Measurements from ENCODE around the gene GPBP1L1. TPM values are rescaled to one million over a fixed set of nuclear protein-coding genes. Genes with fewer than 3 reads are reported as not detected.
A peak's percentile ranks its signal among the peaks of the same experiment; 100 is the strongest.

The GPBP1L1 gene
- total and polyA plus RNA-seq, 4 donors, result 40.4 to 153 (median 80.5) TPM

- Histone ChIP-seq H3K27me3 (ENCODE audit: control insufficient read depth in 3 of 3, insufficient read depth in 3 of 3, low read length in 2 of 3) (no peaks in the 10 kb centered on the region), H3K36me3 (ENCODE audit: control insufficient read depth in 4 of 4, insufficient read depth in 4 of 4, low read length in 4 of 4) (peaks cover 0 to 2% (median 0%) of the 10 kb centered on the region in 4 donors), H3K4me3 (peak overlapping the region; percentile 92), H3K9ac (ENCODE audit: insufficient read depth in 1 of 2, low read length in 2 of 2) (peak overlapping the region; percentile 83 to 96), H3K27ac (ENCODE audit: low read depth in 1 of 2, low read length in 1 of 2) (peak overlapping the region; percentile 90 to 98), H3K9me3 (ENCODE audit: control insufficient read depth in 4 of 4, insufficient read depth in 3 of 4, low read length in 3 of 4) (no peaks in the 10 kb centered on the region), H3K4me1 (ENCODE audit: control insufficient read depth in 5 of 5, insufficient read depth in 5 of 5, low read length in 5 of 5) (peaks cover 0 to 15% (median 10%) of the 10 kb centered on the region in 5 donors)
- ATAC-seq (ENCODE audit: insufficient read depth, low FRiP score) (no peak), DNase-seq (peak in 1 of 3 donors; percentile 73)
- 0% methylated on average over 13 of the region's 13 CpGs for WGBS, 2 donors
- TF ChIP-seq, protein P1, sequence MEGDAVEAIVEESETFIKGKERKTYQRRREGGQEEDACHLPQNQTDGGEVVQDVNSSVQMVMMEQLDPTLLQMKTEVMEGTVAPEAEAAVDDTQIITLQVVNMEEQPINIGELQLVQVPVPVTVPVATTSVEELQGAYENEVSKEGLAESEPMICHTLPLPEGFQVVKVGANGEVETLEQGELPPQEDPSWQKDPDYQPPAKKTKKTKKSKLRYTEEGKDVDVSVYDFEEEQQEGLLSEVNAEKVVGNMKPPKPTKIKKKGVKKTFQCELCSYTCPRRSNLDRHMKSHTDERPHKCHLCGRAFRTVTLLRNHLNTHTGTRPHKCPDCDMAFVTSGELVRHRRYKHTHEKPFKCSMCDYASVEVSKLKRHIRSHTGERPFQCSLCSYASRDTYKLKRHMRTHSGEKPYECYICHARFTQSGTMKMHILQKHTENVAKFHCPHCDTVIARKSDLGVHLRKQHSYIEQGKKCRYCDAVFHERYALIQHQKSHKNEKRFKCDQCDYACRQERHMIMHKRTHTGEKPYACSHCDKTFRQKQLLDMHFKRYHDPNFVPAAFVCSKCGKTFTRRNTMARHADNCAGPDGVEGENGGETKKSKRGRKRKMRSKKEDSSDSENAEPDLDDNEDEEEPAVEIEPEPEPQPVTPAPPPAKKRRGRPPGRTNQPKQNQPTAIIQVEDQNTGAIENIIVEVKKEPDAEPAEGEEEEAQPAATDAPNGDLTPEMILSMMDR (IDR thresholded peaks at IDR 0.05; ENCODE audit: control extremely low read depth, extremely low read depth), result no peak
Measured at GRCh38 chr1:45685308-45686014, 872 bp downstream of the GPBP1L1 start.

- Histone ChIP-seq H3K27me3 (ENCODE audit: control insufficient read depth in 3 of 3, insufficient read depth in 3 of 3, low read length in 2 of 3) (no peaks in the 10 kb centered on the region), H3K27ac (ENCODE audit: low read depth in 1 of 2, low read length in 1 of 2) (no peak overlapping the region), H3K9me3 (ENCODE audit: control insufficient read depth in 4 of 4, insufficient read depth in 3 of 4, low read length in 3 of 4) (no peaks in the 10 kb centered on the region), H3K4me1 (ENCODE audit: control insufficient read depth in 5 of 5, insufficient read depth in 5 of 5, low read length in 5 of 5) (peaks cover 3 to 17% (median 11%) of the 10 kb centered on the region in 5 donors), H3K36me3 (ENCODE audit: control insufficient read depth in 4 of 4, insufficient read depth in 4 of 4, low read length in 4 of 4) (no peaks in the 10 kb centered on the region), H3K4me3 (no peak overlapping the region), H3K9ac (ENCODE audit: insufficient read depth in 1 of 2, low read length in 2 of 2) (peak overlapping the region in 1 of 2 donors; percentile 96)
- 29 to 58% methylated on average over 2 of the region's 2 CpGs for WGBS, 2 donors
- ATAC-seq (ENCODE audit: insufficient read depth, low FRiP score), result no peak
- TF ChIP-seq, protein P1 (IDR thresholded peaks at IDR 0.05; ENCODE audit: control extremely low read depth, extremely low read depth), result no peak
- no peak for DNase-seq
Measured at GRCh38 chr1:45684402-45684801, 1.9 kb downstream of the GPBP1L1 start.

DNA sequence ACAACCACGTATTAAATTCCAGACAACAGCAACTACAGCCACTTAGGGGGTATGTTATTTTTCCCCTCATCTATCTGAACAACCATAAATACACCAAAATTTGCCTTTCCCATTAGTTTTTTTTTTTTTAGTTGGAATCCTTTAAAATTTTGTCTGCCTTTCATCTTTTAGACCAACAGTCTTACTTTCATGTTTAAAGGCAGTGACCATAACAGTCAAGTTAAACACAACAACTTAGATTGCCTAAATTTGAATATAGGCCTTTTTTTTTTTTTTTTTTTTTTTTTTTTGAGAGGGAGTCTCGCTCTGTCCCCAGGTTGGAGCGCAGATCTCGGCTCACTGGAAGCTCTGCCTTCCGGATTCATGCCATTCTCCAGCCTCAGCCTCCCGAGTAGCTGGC is 3.4 kb downstream of the GPBP1L1 start:
- Histone ChIP-seq H3K27me3 (ENCODE audit: control insufficient read depth in 3 of 3, insufficient read depth in 3 of 3, low read length in 2 of 3) (no peaks in the 10 kb centered on the region), H3K4me3 (no peak overlapping the region), H3K9ac (ENCODE audit: insufficient read depth in 1 of 2, low read length in 2 of 2) (peak overlapping the region in 1 of 2 donors; percentile 60), H3K4me1 (ENCODE audit: control insufficient read depth in 5 of 5, insufficient read depth in 5 of 5, low read length in 5 of 5) (peaks cover 9 to 29% (median 10%) of the 10 kb centered on the region in 5 donors), H3K27ac (ENCODE audit: low read depth in 1 of 2, low read length in 1 of 2) (no peak overlapping the region), H3K9me3 (ENCODE audit: control insufficient read depth in 4 of 4, insufficient read depth in 3 of 4, low read length in 3 of 4) (no peaks in the 10 kb centered on the region), H3K36me3 (ENCODE audit: control insufficient read depth in 4 of 4, insufficient read depth in 4 of 4, low read length in 4 of 4) (no peaks in the 10 kb centered on the region)
- ATAC-seq (ENCODE audit: insufficient read depth, low FRiP score), result no peak
- DNase-seq, result no peak
- TF ChIP-seq, protein P1 (IDR thresholded peaks at IDR 0.05; ENCODE audit: control extremely low read depth, extremely low read depth), result no peak
- WGBS, 2 donors, result 87% methylated on average over 6 of the region's 6 CpGs

All from lung (tissue), 12 donors.